ENCODE data around the gene RHOBTB1. TPM values are rescaled to one million over a fixed set of nuclear protein-coding genes. Genes with fewer than 3 reads are reported as not detected.

The RHOBTB1 gene
- total and polyA plus RNA-seq, 3 experiments from 2014 or later: 0.04 to 0.07 TPM; not detected in 1

DNA sequence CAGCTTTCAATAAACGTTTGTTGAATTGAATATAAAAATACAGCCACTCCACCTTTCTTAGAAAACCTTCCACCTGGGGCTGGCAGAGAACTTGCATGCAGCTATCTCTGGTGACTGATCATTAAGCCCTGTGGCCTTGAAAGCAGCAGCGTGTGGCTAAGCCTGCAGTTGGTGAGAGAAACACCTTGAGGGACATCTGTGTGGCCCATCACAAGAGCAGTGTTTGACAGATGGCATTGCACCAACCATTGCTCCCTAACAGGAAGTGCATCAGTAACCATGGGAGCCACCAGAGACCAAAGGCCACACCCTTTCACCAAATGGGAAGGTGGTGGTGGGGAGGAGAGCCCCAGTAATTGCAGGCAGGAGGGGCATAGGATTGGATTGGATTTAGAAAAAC is 22.4 kb downstream of the RHOBTB1 start:
- H3K4me3 Mint-ChIP-seq: no peak overlapping the region
- no peak overlapping the region for H3K4me3 ChIP-seq (ENCODE audit: low read length)
- H3K9me3 Mint-ChIP-seq: peaks cover 0 to 10% (median 3%) of the 10 kb centered on the region in 5 donors
- H3K27me3 Mint-ChIP-seq: peaks cover 0 to 22% of the 10 kb centered on the region in 2 donors
- no peaks in the 10 kb centered on the region for H3K36me3 ChIP-seq (ENCODE audit: insufficient read depth, low read length)
- no peaks in the 10 kb centered on the region for H3K9me3 ChIP-seq (ENCODE audit: low read length)
- H3K4me1 Mint-ChIP-seq: no peaks in the 10 kb centered on the region
- H3K27me3 ChIP-seq (ENCODE audit: insufficient read depth, low read length, poor library complexity, severe bottlenecking): no peaks in the 10 kb centered on the region
- DNase-seq: no peak
- H3K36me3 Mint-ChIP-seq: peaks cover 0 to 1% (median 0%) of the 10 kb centered on the region in 3 donors
- no peak overlapping the region for H3K27ac Mint-ChIP-seq
- ChIA-PET POLR2A (no interaction called here), CTCF (no interaction called here)
- H3K4me1 ChIP-seq (ENCODE audit: insufficient read depth, low read length): no peaks in the 10 kb centered on the region
- H3K27ac ChIP-seq (ENCODE audit: low read depth, low read length): no peak overlapping the region

- H3K27ac ChIP-seq (ENCODE audit: low read depth, low read length): no peak overlapping the region
- Mint-ChIP-seq H3K27me3 (peaks cover 0 to 12% of the 10 kb centered on the region in 2 donors), H3K9me3 (peaks cover 0 to 10% (median 3%) of the 10 kb centered on the region in 5 donors), H3K4me3 (no peak overlapping the region), H3K36me3 (peaks cover 0 to 1% (median 0%) of the 10 kb centered on the region in 3 donors), H3K27ac (no peak overlapping the region), H3K4me1 (no peaks in the 10 kb centered on the region)
- ChIA-PET POLR2A (no interaction called here), CTCF (no interaction called here)
- H3K9me3 ChIP-seq (ENCODE audit: low read length): no peaks in the 10 kb centered on the region
- H3K4me1 ChIP-seq (ENCODE audit: insufficient read depth, low read length): no peaks in the 10 kb centered on the region
- DNase-seq: no peak
- no peak overlapping the region for H3K4me3 ChIP-seq (ENCODE audit: low read length)
- H3K27me3 ChIP-seq (ENCODE audit: insufficient read depth, low read length, poor library complexity, severe bottlenecking): no peaks in the 10 kb centered on the region
- no peaks in the 10 kb centered on the region for H3K36me3 ChIP-seq (ENCODE audit: insufficient read depth, low read length)
Observed at GRCh38 chr10:60920479-60920878, 23.5 kb downstream of the RHOBTB1 start.

DNA sequence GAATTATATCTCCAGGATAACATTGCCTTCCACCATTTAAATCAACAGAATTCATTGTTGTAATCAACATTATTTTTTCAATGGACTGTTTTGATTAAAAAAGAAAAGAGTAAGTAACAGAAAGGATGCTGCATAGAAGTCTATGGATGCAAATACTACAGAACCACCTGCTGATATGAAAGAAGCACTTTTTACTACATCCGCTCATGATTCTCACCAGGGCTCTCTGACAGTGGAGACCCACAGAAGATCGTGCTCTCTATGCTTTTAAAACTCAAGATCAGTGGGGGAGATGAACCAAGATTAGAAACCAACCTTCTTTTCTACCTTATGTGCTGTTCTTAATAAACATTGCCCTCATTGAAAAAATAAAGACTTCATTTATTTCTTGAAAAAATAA is 24.4 kb downstream of the RHOBTB1 start:
- H3K4me1 Mint-ChIP-seq: no peaks in the 10 kb centered on the region
- peaks cover 0 to 10% of the 10 kb centered on the region in 2 donors for H3K27me3 Mint-ChIP-seq

GRCh38 chr10:60917331-60918280 is 26.4 kb downstream of the RHOBTB1 start:
- Histone ChIP-seq H3K9me3 (ENCODE audit: low read length) (no peaks in the 10 kb centered on the region), H3K4me3 (ENCODE audit: low read length) (no peak overlapping the region), H3K27me3 (ENCODE audit: insufficient read depth, low read length, poor library complexity, severe bottlenecking) (no peaks in the 10 kb centered on the region), H3K36me3 (ENCODE audit: insufficient read depth, low read length) (no peaks in the 10 kb centered on the region), H3K27ac (ENCODE audit: low read depth, low read length) (no peak overlapping the region), H3K4me1 (ENCODE audit: insufficient read depth, low read length) (no peaks in the 10 kb centered on the region)
- Mint-ChIP-seq H3K9me3 (peaks cover 0 to 6% (median 1%) of the 10 kb centered on the region in 5 donors), H3K27me3 (peaks cover 0 to 7% of the 10 kb centered on the region in 2 donors), H3K27ac (no peak overlapping the region), H3K4me3 (no peak overlapping the region), H3K4me1 (no peaks in the 10 kb centered on the region), H3K36me3 (peaks cover 0 to 1% (median 0%) of the 10 kb centered on the region in 3 donors)
- ChIA-PET CTCF (no interaction called here), POLR2A (no interaction called here)
- no peak for DNase-seq

More for the DNA sequence above, 24.4 kb downstream of the RHOBTB1 start:
- Histone ChIP-seq H3K36me3 (ENCODE audit: insufficient read depth, low read length) (no peaks in the 10 kb centered on the region), H3K27me3 (ENCODE audit: insufficient read depth, low read length, poor library complexity, severe bottlenecking) (no peaks in the 10 kb centered on the region), H3K4me1 (ENCODE audit: insufficient read depth, low read length) (no peaks in the 10 kb centered on the region), H3K27ac (ENCODE audit: low read depth, low read length) (no peak overlapping the region), H3K9me3 (ENCODE audit: low read length) (no peaks in the 10 kb centered on the region), H3K4me3 (ENCODE audit: low read length) (no peak overlapping the region)
- ChIA-PET CTCF (no interaction called here), POLR2A (no interaction called here)
- no peak for DNase-seq
- no peak overlapping the region for H3K27ac Mint-ChIP-seq
- H3K4me3 Mint-ChIP-seq: no peak overlapping the region
- peaks cover 0 to 6% (median 1%) of the 10 kb centered on the region in 5 donors for H3K9me3 Mint-ChIP-seq
- peaks cover 0 to 1% (median 0%) of the 10 kb centered on the region in 3 donors for H3K36me3 Mint-ChIP-seq

DNA sequence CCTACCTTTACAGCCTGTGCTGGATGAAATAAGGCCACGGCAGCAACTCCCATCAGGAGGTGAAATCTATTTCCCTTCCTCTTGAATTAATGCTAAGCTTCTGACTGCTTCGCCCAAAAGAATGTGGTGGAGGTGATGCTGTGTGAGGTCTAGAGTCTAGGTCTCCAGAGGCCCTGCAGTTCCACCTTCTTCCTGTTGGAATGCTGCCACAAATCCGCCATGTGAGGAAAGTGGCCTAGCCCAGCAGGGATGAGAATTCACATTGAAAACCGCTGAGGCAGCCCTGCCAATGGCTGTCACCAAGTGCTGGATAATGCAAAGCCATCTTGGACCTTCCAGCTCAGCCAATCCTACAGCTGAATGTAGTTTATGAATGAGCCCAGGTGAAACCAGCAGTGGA is 28.0 kb downstream of the RHOBTB1 start:
- H3K4me1 ChIP-seq (ENCODE audit: insufficient read depth, low read length): no peaks in the 10 kb centered on the region
- peaks cover 2 to 7% (median 3%) of the 10 kb centered on the region in 3 donors for H3K4me1 Mint-ChIP-seq
- H3K4me3 Mint-ChIP-seq: no peak overlapping the region
- peaks cover 0 to 1% (median 0%) of the 10 kb centered on the region in 3 donors for H3K36me3 Mint-ChIP-seq
- CTCF ChIA-PET: no interaction called here
- no peak overlapping the region for H3K4me3 ChIP-seq (ENCODE audit: low read length)
- H3K27ac ChIP-seq (ENCODE audit: low read depth, low read length): no peak overlapping the region
- H3K36me3 ChIP-seq (ENCODE audit: insufficient read depth, low read length): no peaks in the 10 kb centered on the region
- no peak for DNase-seq
- no peak overlapping the region for H3K27ac Mint-ChIP-seq
- H3K9me3 ChIP-seq (ENCODE audit: low read length): no peaks in the 10 kb centered on the region
- H3K9me3 Mint-ChIP-seq: peaks cover 0 to 6% (median 1%) of the 10 kb centered on the region in 5 donors
- H3K27me3 Mint-ChIP-seq: peaks cover 2 to 5% of the 10 kb centered on the region in 2 donors
- H3K27me3 ChIP-seq (ENCODE audit: insufficient read depth, low read length, poor library complexity, severe bottlenecking): no peaks in the 10 kb centered on the region
- POLR2A ChIA-PET: no interaction called here

GRCh38 chr10:60914690-60915141 is 29.3 kb downstream of the RHOBTB1 start:
- DNase-seq: no peak
- no peaks in the 10 kb centered on the region for H3K36me3 Mint-ChIP-seq
- H3K27me3 ChIP-seq (ENCODE audit: insufficient read depth, low read length, poor library complexity, severe bottlenecking): no peaks in the 10 kb centered on the region
- peaks cover 0 to 3% (median 1%) of the 10 kb centered on the region in 5 donors for H3K9me3 Mint-ChIP-seq
- peaks cover 2 to 5% of the 10 kb centered on the region in 2 donors for H3K27me3 Mint-ChIP-seq
- H3K36me3 ChIP-seq (ENCODE audit: insufficient read depth, low read length): no peaks in the 10 kb centered on the region
- ChIA-PET POLR2A (no interaction called here), CTCF (no interaction called here)
- H3K27ac ChIP-seq (ENCODE audit: low read depth, low read length): no peak overlapping the region
- no peak overlapping the region for H3K4me3 ChIP-seq (ENCODE audit: low read length)
- no peaks in the 10 kb centered on the region for H3K9me3 ChIP-seq (ENCODE audit: low read length)
- no peaks in the 10 kb centered on the region for H3K4me1 ChIP-seq (ENCODE audit: insufficient read depth, low read length)
- no peak overlapping the region for H3K27ac Mint-ChIP-seq
- no peak overlapping the region for H3K4me3 Mint-ChIP-seq
- H3K4me1 Mint-ChIP-seq: peaks cover 8 to 14% (median 8%) of the 10 kb centered on the region in 3 donors

DNA sequence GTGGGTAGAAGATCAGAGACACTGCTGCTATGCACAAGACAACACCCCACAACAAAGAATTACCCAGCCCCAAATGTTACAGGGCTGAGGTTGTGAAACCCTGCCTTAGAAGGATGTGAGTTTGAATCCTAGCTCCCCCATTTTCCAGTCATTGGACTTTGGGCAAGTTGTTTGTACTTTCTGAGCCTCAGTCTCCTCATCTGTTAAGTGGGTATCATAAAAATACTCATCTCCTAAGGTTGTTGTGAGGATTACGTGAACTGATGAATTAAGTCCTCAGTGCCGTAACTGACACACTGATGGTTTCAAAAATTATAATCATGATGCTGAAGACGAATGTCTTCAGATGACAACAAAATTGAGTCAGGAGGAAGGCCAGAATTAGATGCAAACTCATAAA is 30.3 kb downstream of the RHOBTB1 start:
- DNase-seq: no peak
- no peak overlapping the region for H3K4me3 Mint-ChIP-seq
- peaks cover 8 to 14% (median 8%) of the 10 kb centered on the region in 3 donors for H3K4me1 Mint-ChIP-seq
- Histone ChIP-seq H3K4me1 (ENCODE audit: insufficient read depth, low read length) (no peaks in the 10 kb centered on the region), H3K27me3 (ENCODE audit: insufficient read depth, low read length, poor library complexity, severe bottlenecking) (no peaks in the 10 kb centered on the region), H3K27ac (ENCODE audit: low read depth, low read length) (no peak overlapping the region), H3K36me3 (ENCODE audit: insufficient read depth, low read length) (no peaks in the 10 kb centered on the region), H3K4me3 (ENCODE audit: low read length) (no peak overlapping the region), H3K9me3 (ENCODE audit: low read length) (no peaks in the 10 kb centered on the region)
- ChIA-PET CTCF (no interaction called here), POLR2A (no interaction called here)
- peaks cover 2 to 5% of the 10 kb centered on the region in 2 donors for H3K27me3 Mint-ChIP-seq
- H3K36me3 Mint-ChIP-seq: no peaks in the 10 kb centered on the region
- H3K9me3 Mint-ChIP-seq: peaks cover 0 to 3% (median 1%) of the 10 kb centered on the region in 5 donors
- no peak overlapping the region for H3K27ac Mint-ChIP-seq

DNA sequence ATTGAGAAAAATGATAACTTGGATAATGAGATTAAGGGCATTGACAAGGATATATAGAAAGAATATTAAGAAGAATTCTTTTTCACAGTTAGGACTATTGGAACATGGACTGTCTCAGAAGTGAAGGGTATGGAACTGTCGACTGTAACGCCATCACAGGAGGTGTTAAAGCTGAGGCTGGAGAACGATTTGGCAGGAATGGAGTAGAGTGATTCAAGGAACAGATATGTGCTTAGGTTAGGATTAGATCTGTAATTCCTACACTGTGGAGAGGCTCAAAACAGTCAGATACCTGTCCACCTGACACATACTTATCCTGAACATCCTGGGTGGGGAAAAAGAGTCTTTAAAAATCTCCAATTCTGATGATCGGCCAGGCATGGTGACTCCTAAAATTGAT is 30.9 kb downstream of the RHOBTB1 start:
- Mint-ChIP-seq H3K4me1 (peaks cover 8 to 14% (median 8%) of the 10 kb centered on the region in 3 donors), H3K27ac (no peak overlapping the region), H3K27me3 (peaks cover 2 to 5% of the 10 kb centered on the region in 2 donors), H3K36me3 (no peaks in the 10 kb centered on the region), H3K9me3 (peaks cover 0 to 1% (median 0%) of the 10 kb centered on the region in 5 donors), H3K4me3 (no peak overlapping the region)
- ChIA-PET CTCF (no interaction called here), POLR2A (no interaction called here)
- no peaks in the 10 kb centered on the region for H3K4me1 ChIP-seq (ENCODE audit: insufficient read depth, low read length)
- no peaks in the 10 kb centered on the region for H3K9me3 ChIP-seq (ENCODE audit: low read length)
- no peaks in the 10 kb centered on the region for H3K27me3 ChIP-seq (ENCODE audit: insufficient read depth, low read length, poor library complexity, severe bottlenecking)
- no peaks in the 10 kb centered on the region for H3K36me3 ChIP-seq (ENCODE audit: insufficient read depth, low read length)
- H3K27ac ChIP-seq (ENCODE audit: low read depth, low read length): no peak overlapping the region
- H3K4me3 ChIP-seq (ENCODE audit: low read length): no peak overlapping the region
- no peak for DNase-seq

Data from CD8-positive, alpha-beta memory T cell (primary cell).